ENCODE measurements around the gene GLP2R.
"Not testable (repeated sequence)": the region's sequence is repeated elsewhere in the genome, so short reads cannot be mapped to it uniquely, and the experiment has no call there.

GLP2R gene

GRCh38 chr17:9825641-9826150 is at the start of gene GLP2R:
Gene GLP2R (plus strand): TSS chr17:9825924. CDS start chr17:9826064, 140 bp downstream.
- no peak for DNase-seq

- DNase-seq: no peak
These were observed 48.8 kb upstream of the GLP2R start for GRCh38 chr17:9776911-9777310.

- DNase-seq: no peak
These were observed 45.2 kb upstream of the GLP2R start for GRCh38 chr17:9780552-9780951.

- no peak for DNase-seq
These were observed 42.7 kb upstream of the GLP2R start for GRCh38 chr17:9783050-9783449.

GRCh38 chr17:9783465-9783864 is 42.3 kb upstream of the GLP2R start:
- not testable (repeated sequence) for DNase-seq

GRCh38 chr17:9784544-9784943 is 41.2 kb upstream of the GLP2R start:
- DNase-seq: no peak

- no peak for DNase-seq
These were observed 37.1 kb upstream of the GLP2R start for GRCh38 chr17:9788601-9789000.

- no peak for DNase-seq
These were observed 35.4 kb upstream of the GLP2R start for GRCh38 chr17:9790316-9790715.

- DNase-seq: no peak
These were observed 34.5 kb upstream of the GLP2R start, which contains the start of gene DHRS7C for GRCh38 chr17:9790889-9791876. Gene DHRS7C (minus strand): TSS chr17:9791592. CDS start chr17:9791284, 308 bp downstream.

- DNase-seq: no peak
These were observed 33.4 kb upstream of the GLP2R start for GRCh38 chr17:9792181-9792840.

GRCh38 chr17:9798008-9798407 is 27.7 kb upstream of the GLP2R start:
- DNase-seq: no peak

GRCh38 chr17:9798724-9799123 is 27.0 kb upstream of the GLP2R start:
- DNase-seq: no peak

GRCh38 chr17:9801505-9801904 is 24.2 kb upstream of the GLP2R start:
- no peak for DNase-seq

- no peak for DNase-seq
These were observed 23.4 kb upstream of the GLP2R start for GRCh38 chr17:9802294-9802693.

GRCh38 chr17:9802697-9803096 is 23.0 kb upstream of the GLP2R start:
- DNase-seq: no peak

- DNase-seq: no peak
These were observed 20.0 kb upstream of the GLP2R start for GRCh38 chr17:9805769-9806168.

GRCh38 chr17:9806699-9807098 is 19.0 kb upstream of the GLP2R start:
- DNase-seq: no peak

- DNase-seq: no peak
These were observed 16.3 kb upstream of the GLP2R start for GRCh38 chr17:9809409-9809808.

GRCh38 chr17:9810100-9810949 is 15.4 kb upstream of the GLP2R start:
- no peak for DNase-seq

- no peak for DNase-seq
These were observed 14.6 kb upstream of the GLP2R start for GRCh38 chr17:9811086-9811485.

- DNase-seq: no peak
These were observed 14.2 kb upstream of the GLP2R start for GRCh38 chr17:9811537-9811936.

- DNase-seq: no peak
These were observed 12.6 kb upstream of the GLP2R start for GRCh38 chr17:9813166-9813565.

Measured in activated naive CD4-positive, alpha-beta T cell (primary cell).